Common myeloid progenitor, CD34-positive (primary cell): ENCODE data around the gene SCYL1.

Experiments
- CTCF ChIA-PET: fragments of 350-600 bp; sonication (Branson Sonifier 250); formaldehyde crosslinking; loops from one replicate; lab custom pipeline; 2021; ENCODE audit warnings: antibody characterized with exemption; lab: Charles Lee
- POLR2A ChIA-PET: fragments of 350-600 bp; sonication (Branson Sonifier 250); formaldehyde crosslinking; loops from one replicate; lab custom pipeline; 2021; ENCODE audit warnings: antibody characterized with exemption; lab: Charles Lee
- DNase-seq, 3 donors: peaks; one replicate each; pipeline versions ENCODE4 v3.0.0 to v3.0.0-alpha.2; 2013
- H3K27ac ChIP-seq, 2 experiments: 1 replicate in 1 of 2; 2 replicates in 1 of 2; pipeline ENCODE4 v1.7.0; 2013; ENCODE audit warnings: inconsistent platforms in 2 of 2, low read length in 2 of 2, mild to moderate bottlenecking in 2 of 2, low read depth in 1 of 2, moderate library complexity in 1 of 2; ENCODE audit not compliant: severe bottlenecking in 2 of 2, insufficient read depth in 1 of 2, poor library complexity in 1 of 2
- H3K27me3 ChIP-seq, 5 experiments: replicated peaks in 2 of 5; 1 replicate in 3 of 5; 2 replicates in 2 of 5; pipeline versions ENCODE4 v1.6.1 to v1.7.0; 2013; ENCODE audit warnings: low read length in 4 of 5, mild to moderate bottlenecking in 2 of 5, moderate library complexity in 2 of 5, inconsistent platforms in 1 of 5; ENCODE audit not compliant: insufficient read depth in 5 of 5, control insufficient read depth in 4 of 5
- H3K36me3 ChIP-seq, 4 experiments: 1 replicate in 2 of 4; 2 replicates in 2 of 4; pipeline versions ENCODE4 v1.6.1 to v1.7.0; 2013; ENCODE audit warnings: low read length in 3 of 4, control low read depth in 1 of 4, mild to moderate bottlenecking in 1 of 4; ENCODE audit not compliant: control insufficient read depth in 4 of 4, insufficient read depth in 4 of 4
- H3K4me1 ChIP-seq, 4 experiments: 1 replicate in 3 of 4; 2 replicates in 1 of 4; pipeline versions ENCODE4 v1.6.1 to v1.7.1; 2013; ENCODE audit warnings: low read length in 3 of 4, mild to moderate bottlenecking in 3 of 4, control low read depth in 1 of 4, inconsistent platforms in 1 of 4, moderate library complexity in 1 of 4; ENCODE audit not compliant: control insufficient read depth in 4 of 4, insufficient read depth in 4 of 4; ENCODE audit errors: control extremely low read depth in 1 of 4
- H3K4me3 ChIP-seq, 7 experiments: 1 replicate in 4 of 7; 2 replicates in 3 of 7; pipeline versions ENCODE4 v1.5.1 to v1.7.0; 2013; ENCODE audit warnings: mild to moderate bottlenecking in 7 of 7, low read length in 6 of 7, moderate library complexity in 6 of 7, inconsistent platforms in 2 of 7, low read depth in 2 of 7, control low read depth in 1 of 7; ENCODE audit not compliant: insufficient read depth in 4 of 7, control insufficient read depth in 1 of 7; ENCODE audit errors: extremely low read depth in 1 of 7
- H3K9me3 ChIP-seq, 5 experiments: 1 replicate in 4 of 5; 2 replicates in 1 of 5; pipeline versions ENCODE4 v1.6.1 to v1.7.1; 2013; ENCODE audit warnings: low read length in 4 of 5, mild to moderate bottlenecking in 2 of 5, inconsistent platforms in 1 of 5, low read depth in 1 of 5, moderate library complexity in 1 of 5; ENCODE audit not compliant: control insufficient read depth in 4 of 5, insufficient read depth in 2 of 5; ENCODE audit errors: control extremely low read depth in 1 of 5
- WGBS: methylation state at CpG from one replicate; pipeline ENCODE4 v1.1.5; 2013; ENCODE audit not compliant: insufficient coverage; 5-methylcytosine and 5-hydroxymethylcytosine counted together

Gene SCYL1

DNA sequence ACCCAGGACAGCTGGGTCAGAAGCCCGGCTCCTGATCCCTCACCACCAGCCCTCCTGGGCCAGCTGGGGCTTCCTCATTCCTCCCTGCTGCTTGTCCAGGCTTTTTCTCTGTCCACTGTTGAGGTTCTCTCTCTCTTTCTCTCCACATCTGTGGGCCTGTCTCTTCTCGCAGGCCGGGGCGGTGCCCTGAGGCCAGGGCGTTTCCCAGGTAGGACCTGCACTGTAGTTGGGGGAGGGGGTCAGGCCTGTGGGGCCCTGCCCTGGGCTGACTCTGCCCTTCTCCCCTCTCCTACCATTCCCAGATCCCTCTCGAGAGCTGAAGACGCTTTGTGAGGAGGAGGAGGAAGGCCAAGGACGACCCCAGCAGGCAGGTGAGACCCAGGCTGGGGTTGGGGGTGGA lies 55.9 kb downstream of the SCYL1 start:
- Histone ChIP-seq H3K9me3 (no peaks in the 10 kb centered on the region), H3K4me1 (peaks cover 0 to 30% (median 23%) of the 10 kb centered on the region in 4 experiments), H3K4me3 (no peak overlapping the region), H3K27me3 (no peaks in the 10 kb centered on the region), H3K36me3 (peaks cover 0 to 59% (median 38%) of the 10 kb centered on the region in 4 experiments), H3K27ac (no peak overlapping the region)
- POLR2A ChIA-PET, result interaction anchor here (1.1 kb wide), 1 partner anchor 8 kb away, joined by 3 read pairs; no protein-coding TSS in a partner anchor
- 100% methylated on average over 2 of the region's 8 CpGs for WGBS
- no peak for DNase-seq
- CTCF ChIA-PET, result interaction anchor here (0.7 to 16.4 kb wide), 3 partner anchors 8 to 42 kb away, joined by 3 to 262 read pairs (median 170); partner anchors contain the start of gene FAM89B

DNA sequence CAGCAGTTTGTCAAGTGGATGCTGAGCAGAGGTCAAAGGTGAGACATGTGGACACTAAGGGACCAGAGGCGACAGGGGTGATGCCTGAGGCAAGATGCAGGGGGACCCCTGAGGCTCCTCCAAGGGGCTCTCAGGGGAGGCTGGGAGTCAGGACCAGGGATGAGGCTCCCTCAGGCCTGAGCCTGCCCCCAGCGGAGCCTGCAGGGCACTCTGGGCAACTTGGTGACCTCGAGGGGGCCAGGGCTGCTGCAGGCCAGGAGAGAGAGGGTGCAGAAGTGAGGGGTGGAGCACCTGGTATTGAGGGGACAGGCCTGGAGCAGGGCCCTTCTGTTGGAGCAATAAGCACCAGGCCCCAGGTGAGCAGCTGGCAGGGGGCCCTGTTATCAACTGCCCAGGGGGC lies 57.0 kb downstream of the SCYL1 start:
- Histone ChIP-seq H3K27me3 (no peaks in the 10 kb centered on the region), H3K4me1 (peaks cover 0 to 25% (median 14%) of the 10 kb centered on the region in 4 experiments), H3K4me3 (no peak overlapping the region), H3K27ac (no peak overlapping the region), H3K36me3 (peaks cover 0 to 67% (median 45%) of the 10 kb centered on the region in 4 experiments), H3K9me3 (no peaks in the 10 kb centered on the region)
- ChIA-PET CTCF (interaction anchor here (1.2 to 16.4 kb wide), 6 partner anchors 8 to 43 kb away, joined by 3 to 262 read pairs (median 5); partner anchors contain the start of gene ZNRD2), POLR2A (no interaction called here)
- WGBS, result 93% methylated on average over 3 of the region's 3 CpGs
- DNase-seq, result no peak

DNA sequence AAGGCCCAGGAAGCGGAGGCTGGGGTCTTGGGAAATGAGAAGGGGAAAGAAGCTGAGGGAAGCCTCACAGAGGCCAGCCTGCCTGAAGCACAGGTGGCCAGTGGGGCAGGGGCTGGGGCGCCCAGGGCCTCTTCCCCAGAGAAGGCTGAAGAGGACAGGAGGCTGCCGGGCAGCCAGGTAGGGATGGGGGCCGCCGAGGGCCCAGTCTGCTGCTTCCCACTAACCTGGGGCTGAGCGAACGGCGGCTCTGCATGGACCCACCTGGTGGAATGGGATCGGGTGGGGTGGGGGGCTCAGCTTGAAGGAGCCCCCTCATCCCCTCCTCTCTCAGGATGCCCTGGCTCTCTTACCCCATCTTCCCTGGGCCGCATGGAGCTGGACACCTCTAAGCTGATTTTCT lies 58.7 kb downstream of the SCYL1 start:
- no peaks in the 10 kb centered on the region for H3K9me3 ChIP-seq
- H3K4me3 ChIP-seq, result no peak overlapping the region
- H3K27ac ChIP-seq, result no peak overlapping the region
- POLR2A ChIA-PET, result no interaction called here
- H3K36me3 ChIP-seq, result peaks cover 0 to 67% (median 41%) of the 10 kb centered on the region in 4 experiments
- WGBS, result 97% methylated on average over 7 of the region's 10 CpGs
- peaks cover 0 to 24% (median 13%) of the 10 kb centered on the region in 4 experiments for H3K4me1 ChIP-seq
- no peaks in the 10 kb centered on the region for H3K27me3 ChIP-seq
- CTCF ChIA-PET, result interaction anchor here (0.8 to 16.4 kb wide), 7 partner anchors 7 to 45 kb away, joined by 3 to 262 read pairs (median 6); partner anchors contain the start of genes EHBP1L1, FAM89B and ZNRD2
- no peak for DNase-seq

DNA sequence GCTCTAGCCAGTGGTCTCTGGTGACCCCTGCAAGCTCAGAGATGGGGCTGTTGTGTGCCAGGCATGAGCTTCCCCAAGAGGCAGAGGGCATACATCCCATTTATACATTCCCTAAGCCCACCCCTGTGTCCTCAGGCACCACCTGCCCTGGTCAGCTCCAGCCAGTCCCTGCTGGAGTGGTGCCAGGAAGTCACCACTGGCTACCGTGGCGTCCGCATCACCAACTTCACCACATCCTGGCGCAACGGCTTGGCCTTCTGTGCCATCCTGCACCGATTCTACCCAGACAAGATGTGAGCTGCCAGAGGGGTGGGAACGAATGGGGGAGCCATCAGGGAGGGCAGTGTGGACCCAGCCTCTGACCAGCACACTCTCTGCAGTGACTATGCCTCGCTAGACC lies 59.2 kb downstream of the SCYL1 start:
- Histone ChIP-seq H3K27me3 (no peaks in the 10 kb centered on the region), H3K4me1 (peaks cover 0 to 26% (median 18%) of the 10 kb centered on the region in 4 experiments), H3K36me3 (peaks cover 0 to 64% (median 40%) of the 10 kb centered on the region in 4 experiments), H3K27ac (no peak overlapping the region), H3K4me3 (no peak overlapping the region), H3K9me3 (no peaks in the 10 kb centered on the region)
- WGBS, result 90% methylated on average over 3 of the region's 8 CpGs
- no peak for DNase-seq
- ChIA-PET POLR2A (interaction anchor here (5.4 kb wide), 1 partner anchor 8 kb away, joined by 32 read pairs; the partner anchor contains the start of gene EHBP1L1), CTCF (interaction anchor here (0.8 to 16.4 kb wide), 4 partner anchors 6 to 45 kb away, joined by 3 to 262 read pairs (median 144); partner anchors contain the start of genes EHBP1L1, FAM89B and ZNRD2)

DNA sequence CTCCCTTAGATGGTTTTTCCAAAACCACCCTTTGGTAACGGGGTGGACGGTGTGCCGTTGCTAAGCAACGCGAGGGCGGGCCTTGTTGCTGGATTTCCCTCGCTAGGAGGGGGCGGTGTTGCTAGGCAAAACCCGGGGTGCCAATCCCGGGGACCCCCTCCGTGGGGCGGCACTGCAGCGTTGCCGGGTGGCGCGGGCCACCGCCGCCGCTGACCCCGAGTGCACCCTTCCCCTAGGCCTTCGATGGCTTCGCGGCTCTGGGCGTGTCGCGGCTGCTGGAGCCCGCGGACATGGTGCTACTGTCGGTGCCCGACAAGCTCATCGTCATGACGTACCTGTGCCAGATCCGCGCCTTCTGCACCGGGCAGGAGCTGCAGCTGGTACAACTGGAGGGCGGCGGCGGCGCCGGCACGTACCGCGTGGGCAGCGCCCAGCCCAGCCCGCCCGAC lies 59.9 kb downstream of the SCYL1 start:
- no peaks in the 10 kb centered on the region for H3K9me3 ChIP-seq
- H3K4me1 ChIP-seq, result peaks cover 0 to 32% (median 24%) of the 10 kb centered on the region in 4 experiments
- WGBS, result 91% methylated on average over 44 of the region's 46 CpGs
- ChIA-PET CTCF (interaction anchor here (1.7 to 16.6 kb wide), 5 partner anchors 5 to 46 kb away, joined by 7 to 262 read pairs (median 170); partner anchors contain the start of genes EHBP1L1, FAM89B, MAP3K11 and PCNX3), POLR2A (interaction anchor here (5.4 kb wide), 1 partner anchor 9 kb away, joined by 32 read pairs; the partner anchor contains the start of gene EHBP1L1)
- no peak overlapping the region for H3K4me3 ChIP-seq
- peaks cover 0 to 59% (median 35%) of the 10 kb centered on the region in 4 experiments for H3K36me3 ChIP-seq
- H3K27me3 ChIP-seq, result no peaks in the 10 kb centered on the region
- DNase-seq, result no peak
- no peak overlapping the region for H3K27ac ChIP-seq

DNA sequence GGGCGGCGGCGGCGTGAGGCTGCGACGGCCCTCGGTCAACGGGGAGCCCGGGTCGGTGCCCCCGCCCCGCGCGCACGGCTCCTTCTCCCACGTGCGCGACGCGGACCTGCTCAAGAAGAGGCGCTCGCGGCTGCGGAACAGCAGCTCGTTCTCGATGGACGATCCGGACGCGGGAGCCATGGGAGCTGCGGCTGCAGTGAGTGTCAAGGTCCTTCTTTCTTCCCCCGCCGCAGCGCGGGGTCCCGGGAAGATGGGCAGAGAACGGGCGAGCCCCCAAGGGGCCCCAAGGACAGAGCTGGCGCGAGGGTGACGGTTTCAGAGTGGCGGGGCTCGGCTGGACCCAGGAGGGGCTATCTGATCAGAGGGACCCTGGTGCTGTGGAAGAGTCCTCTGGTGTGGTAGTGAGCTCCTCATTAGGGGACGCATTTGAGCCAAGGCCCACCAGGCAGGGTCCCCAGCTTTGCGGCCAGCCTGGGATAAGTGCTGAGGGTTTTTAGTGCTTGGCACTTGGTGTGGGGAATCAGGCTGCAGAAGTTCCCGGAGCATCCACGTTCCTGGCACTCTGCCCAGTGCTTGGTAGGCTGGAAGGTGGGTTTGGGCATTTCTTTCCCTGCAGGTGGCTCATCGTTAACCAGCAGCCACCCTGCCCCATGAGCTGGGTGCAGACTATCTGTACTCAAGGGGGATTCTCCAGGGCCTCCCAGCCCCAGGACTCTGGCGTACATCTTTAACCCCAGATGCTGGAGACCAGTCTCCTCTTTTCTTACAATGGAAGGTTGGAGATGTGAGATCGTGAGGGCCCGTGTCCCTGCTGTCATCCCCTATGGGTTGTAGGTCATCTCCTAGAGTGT lies 60.7 kb downstream of the SCYL1 start:
- no peak for DNase-seq
- H3K36me3 ChIP-seq, result peaks cover 4 to 58% (median 32%) of the 10 kb centered on the region in 4 experiments
- ChIA-PET POLR2A (interaction anchor here (5.4 kb wide), 1 partner anchor 10 kb away, joined by 32 read pairs; the partner anchor contains the start of gene EHBP1L1), CTCF (interaction anchor here (1.7 to 16.6 kb wide), 5 partner anchors 6 to 47 kb away, joined by 7 to 262 read pairs (median 170); partner anchors contain the start of genes EHBP1L1, FAM89B, MAP3K11 and PCNX3)
- WGBS, result 95% methylated on average over 44 of the region's 51 CpGs
- H3K4me3 ChIP-seq, result no peak overlapping the region
- peaks cover 0 to 36% (median 26%) of the 10 kb centered on the region in 4 experiments for H3K4me1 ChIP-seq
- no peak overlapping the region for H3K27ac ChIP-seq
- no peaks in the 10 kb centered on the region for H3K9me3 ChIP-seq
- no peaks in the 10 kb centered on the region for H3K27me3 ChIP-seq
